CD4-positive, alpha-beta T cell (primary cell): ENCODE measurements around the gene NKAIN4. TPM values are rescaled to one million over a fixed set of nuclear protein-coding genes. Genes with fewer than 3 reads are reported as not detected.

Experiments
- ATAC-seq: fragments of 200-7000 bp; cut with Tn5 transposase; one replicate; pipeline ENCODE4 v1.10.0; 2022; ENCODE audit warnings: mild to moderate bottlenecking; ENCODE audit not compliant: poor library complexity
- CTCF ChIA-PET: fragments of 350-600 bp; sonication (Branson Sonifier 250); formaldehyde crosslinking; loops from one replicate; lab custom pipeline; 2021; ENCODE audit warnings: antibody characterized with exemption, inconsistent platforms; lab: Charles Lee
- POLR2A ChIA-PET: fragments of 350-600 bp; sonication (Branson Sonifier 250); formaldehyde crosslinking; loops from one replicate; lab custom pipeline; 2021; ENCODE audit warnings: antibody characterized with exemption, inconsistent platforms; lab: Charles Lee
- DNase-seq, 14 experiments: peaks; one replicate each; pipeline ENCODE4 v3.0.0-alpha.2; 2013 to 2020; ENCODE audit warnings: mixed read lengths in 2 of 14
- H3K27ac ChIP-seq, 2 donors: one replicate each; pipeline versions ENCODE4 v1.5.1 to v1.7.0; 2013; ENCODE audit warnings: low read length in 2 of 2, low read depth in 1 of 2, mild to moderate bottlenecking in 1 of 2
- H3K27me3 ChIP-seq, 2 experiments: 1 replicate in 1 of 2; 2 replicates in 1 of 2; pipeline versions ENCODE4 v1.6.1 to v1.7.0; 2013; ENCODE audit warnings: low read length in 2 of 2, control low read depth in 1 of 2, mild to moderate bottlenecking in 1 of 2, moderate library complexity in 1 of 2; ENCODE audit not compliant: insufficient read depth in 2 of 2, control insufficient read depth in 1 of 2
- H3K36me3 ChIP-seq: one replicate; pipeline ENCODE4 v1.6.1; 2013; ENCODE audit warnings: low read length, control low read depth; ENCODE audit not compliant: insufficient read depth
- H3K4me1 ChIP-seq: one replicate; pipeline ENCODE4 v1.6.1; 2013; ENCODE audit warnings: low read length, control low read depth; ENCODE audit not compliant: insufficient read depth
- H3K4me3 ChIP-seq: one replicate; pipeline ENCODE4 v1.5.1; 2013; ENCODE audit warnings: mild to moderate bottlenecking, low read length, moderate library complexity
- H3K9me3 ChIP-seq, 2 experiments: 1 replicate in 1 of 2; 2 replicates in 1 of 2; pipeline versions ENCODE4 v1.6.1 to v1.7.0; 2013; ENCODE audit warnings: low read length in 2 of 2, mild to moderate bottlenecking in 2 of 2, control low read depth in 1 of 2, moderate library complexity in 1 of 2; ENCODE audit not compliant: control insufficient read depth in 1 of 2, insufficient read depth in 1 of 2
- H3K27ac Mint-ChIP-seq: one replicate; pipeline ENCODE4 v1.8.0; 2020; ENCODE audit warnings: mixed read lengths
- H3K27me3 Mint-ChIP-seq: one replicate; pipeline ENCODE4 v1.8.0; 2021; ENCODE audit warnings: mixed read lengths
- H3K36me3 Mint-ChIP-seq: one replicate; pipeline ENCODE4 v1.8.0; 2021; ENCODE audit warnings: low read depth, mixed read lengths
- H3K4me1 Mint-ChIP-seq: one replicate; pipeline ENCODE4 v1.8.0; 2021; ENCODE audit warnings: low read depth, mixed read lengths
- H3K4me3 Mint-ChIP-seq: one replicate; pipeline ENCODE4 v1.8.0; 2020; ENCODE audit warnings: mild to moderate bottlenecking, mixed read lengths
- H3K9me3 Mint-ChIP-seq: one replicate; pipeline ENCODE4 v1.8.0; 2020; ENCODE audit warnings: mixed read lengths
- CTCF ChIP-seq: fragments of 200-600 bp; IDR thresholded peaks from one replicate; pipeline ENCODE4 v1.8.0; 2022; ENCODE audit warnings: antibody characterized with exemption, mild to moderate bottlenecking
- intact Hi-C, 2 experiments: fragments of 100-400 bp; cut with DNase I in 1 of 2; cut with micrococcal nuclease in 1 of 2; formaldehyde crosslinking; loops; one replicate each; pipeline versions ENCODE4 v1.15.1 to v1.9.0; 2023 to 2025; cut with DNase I, micrococcal nuclease
- polyA plus RNA-seq, 2 donors: library from polyadenylated mRNA; unstranded; fragments of 120-200 nt; gene quantifications; one replicate each; pipeline ENCODE4 v1.2.1, GENCODE V29; 2013
- total RNA-seq, 174 experiments: library from RNA in 2 of 174; stranded (reverse) in 2 of 174; gene quantifications; one replicate each; pipeline ENCODE4 v1.2.3 and lab custom pipeline; 2021 to 2026

The NKAIN4 gene
- total RNA-seq: not detected
- polyA plus RNA-seq (2013, experiment 1 of 2): not detected
- 0.60 TPM for polyA plus RNA-seq (2013, experiment 2 of 2)
- total RNA-seq (lab: John Stamatoyannopoulos, UW): 0 to 0.41 (median 0.05) reads per million in 172 experiments

DNA sequence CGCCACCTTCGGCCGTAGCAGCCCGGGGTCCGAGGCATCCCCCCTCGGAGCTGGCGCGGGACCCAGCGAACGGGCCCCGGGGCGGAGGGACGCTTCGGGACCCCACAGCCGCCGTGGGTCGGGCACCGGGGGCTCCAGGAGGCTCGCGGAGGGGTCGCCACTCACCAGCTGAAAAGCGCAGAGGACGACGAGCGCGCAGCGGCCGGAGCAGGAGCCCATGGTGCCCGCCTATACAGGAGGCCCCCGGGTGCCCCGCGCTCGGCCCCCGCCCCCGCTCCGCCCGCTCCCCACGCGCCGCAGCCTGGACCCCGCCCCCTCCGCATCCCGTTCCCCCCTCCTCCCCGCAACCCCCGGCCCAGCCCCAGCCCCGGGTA lies at the start of gene NKAIN4:
Gene NKAIN4, minus strand, starts transcription at position 232 of the 374 bp plus-strand sequence. Its CDS starts 13 bp downstream, at position 219.
- peaks cover 69% of the 10 kb centered on the region for H3K27me3 Mint-ChIP-seq
- no peak within 1 kb of the TSS for H3K27ac Mint-ChIP-seq
- no peaks in the 10 kb centered on the region for H3K9me3 Mint-ChIP-seq
- no peak for ATAC-seq
- ChIA-PET CTCF (no interaction called here), POLR2A (no interaction called here)
- H3K36me3 ChIP-seq: no peaks in the 10 kb centered on the region
- intact Hi-C loops: no loop called here
- H3K4me1 ChIP-seq: peaks cover 9% of the 10 kb centered on the region
- no peak for TF ChIP-seq CTCF
- no peak for DNase-seq
- peaks cover 0 to 8% of the 10 kb centered on the region in 2 experiments for H3K9me3 ChIP-seq
- H3K4me1 Mint-ChIP-seq: peaks cover 6% of the 10 kb centered on the region
- H3K36me3 Mint-ChIP-seq: no peaks in the 10 kb centered on the region
- H3K27ac ChIP-seq: no peak within 1 kb of the TSS
- peak within 1 kb of the TSS; percentile 12 for H3K4me3 ChIP-seq
- no peak within 1 kb of the TSS for H3K4me3 Mint-ChIP-seq
- peaks cover 40 to 46% of the 10 kb centered on the region in 2 experiments for H3K27me3 ChIP-seq

DNA sequence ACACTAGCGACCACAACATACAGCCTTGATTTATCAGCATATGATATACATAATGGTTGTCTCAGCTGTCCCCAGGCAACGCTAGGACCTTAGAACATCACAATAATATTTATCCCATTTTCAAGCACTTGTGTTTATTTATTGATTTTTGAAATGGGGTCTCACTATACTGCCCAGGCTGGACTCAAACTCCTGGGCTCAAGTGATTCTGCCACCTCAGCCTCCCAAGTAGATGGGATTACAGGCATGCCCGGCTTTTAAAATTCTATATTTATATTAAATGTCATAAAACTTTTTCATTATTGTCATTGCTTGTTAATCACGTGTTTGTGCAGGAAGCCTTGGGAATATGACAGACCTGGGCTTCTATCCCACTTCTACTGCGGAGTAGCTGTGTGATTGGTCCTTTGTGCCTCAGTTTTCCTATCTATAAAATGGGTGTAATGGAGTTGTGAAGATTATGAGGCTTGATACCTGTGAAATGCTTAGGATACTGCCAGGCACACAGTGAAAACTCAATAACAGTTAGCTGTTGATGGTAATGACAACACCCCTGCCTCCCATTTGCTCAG lies 48.9 kb upstream of the NKAIN4 start:
- Histone ChIP-seq H3K4me3 (no peak overlapping the region), H3K27me3 (peaks cover 0 to 21% of the 10 kb centered on the region in 2 experiments), H3K9me3 (peaks cover 0 to 23% of the 10 kb centered on the region in 2 experiments), H3K27ac (no peak overlapping the region), H3K4me1 (no peaks in the 10 kb centered on the region), H3K36me3 (no peaks in the 10 kb centered on the region)
- no peak for DNase-seq
- Mint-ChIP-seq H3K36me3 (no peaks in the 10 kb centered on the region), H3K9me3 (peaks cover 4% of the 10 kb centered on the region), H3K4me1 (no peaks in the 10 kb centered on the region), H3K27me3 (peaks cover 38% of the 10 kb centered on the region), H3K4me3 (no peak overlapping the region), H3K27ac (no peak overlapping the region)
- no peak for ATAC-seq
- no peak for TF ChIP-seq CTCF
- POLR2A ChIA-PET: no interaction called here
- CTCF ChIA-PET: no interaction called here
- intact Hi-C loops: no loop called here

GRCh38 chr20:63301671-63302070 lies 47.4 kb upstream of the NKAIN4 start:
- Mint-ChIP-seq H3K27me3 (peaks cover 44% of the 10 kb centered on the region), H3K36me3 (no peaks in the 10 kb centered on the region), H3K4me3 (no peak overlapping the region), H3K27ac (no peak overlapping the region), H3K9me3 (peaks cover 4% of the 10 kb centered on the region), H3K4me1 (no peaks in the 10 kb centered on the region)
- TF ChIP-seq CTCF: no peak
- ChIA-PET POLR2A (no interaction called here), CTCF (no interaction called here)
- ATAC-seq (no peak), DNase-seq (no peak)
- Histone ChIP-seq H3K27me3 (peaks cover 9 to 18% of the 10 kb centered on the region in 2 experiments), H3K36me3 (no peaks in the 10 kb centered on the region), H3K9me3 (peaks cover 0 to 28% of the 10 kb centered on the region in 2 experiments), H3K4me3 (no peak overlapping the region), H3K4me1 (no peaks in the 10 kb centered on the region), H3K27ac (no peak overlapping the region)
- intact Hi-C loops: no loop called here
